HepG2 (cell line): ENCODE measurements around the gene ELP2. TPM values are rescaled to one million over a fixed set of nuclear protein-coding genes. Genes with fewer than 3 reads are reported as not detected.

Experiments used
- ATAC-seq: fragments of 200-7000 bp; cut with Tn5 transposase; 3 replicates; pipeline ENCODE4 v1.9.1; 2020; ENCODE audit warnings: mild to moderate bottlenecking, moderate library complexity
- BruUV-seq: library from RNA; stranded (reverse); fragments of 400-500 nt; replicated peaks from 2 replicates; lab custom pipeline; 2021; lab: Mats Ljungman, UMichigan
- CTCF ChIA-PET: fragments of 300-600 bp; formaldehyde crosslinking; extraction: SDS; loops from one replicate; lab custom pipeline; 2021; ENCODE audit warnings: low total read pairs, inconsistent platforms, low intra/inter-chr PET ratio; lab: Yijun Ruan, JAX
- POLR2A ChIA-PET: fragments of 350-600 bp; sonication (Branson Sonifier 250); formaldehyde crosslinking; loops from one replicate; lab custom pipeline; 2020; ENCODE audit warnings: antibody characterized with exemption, inconsistent platforms; lab: Yijun Ruan, JAX
- DNase-seq: peaks from one replicate; pipeline ENCODE4 v3.0.0-alpha.2; 2015; ENCODE audit warnings: low spot score
- FAIRE-seq: peaks from 3 replicates; lab custom pipeline; 2011; peaks lifted over from hg19 to GRCh38; lab: Jason Lieb, UNC
- H2AFZ ChIP-seq: one replicate; pipeline ENCODE4 v1.6.1; 2011; ENCODE audit warnings: low read length, inconsistent platforms
- H3K27ac ChIP-seq: fragments of 300-600 bp; 3 replicates; pipeline ENCODE4 v1.8.0; 2011; ENCODE audit warnings: mixed run types, mild to moderate bottlenecking, mixed read lengths, low read length, inconsistent platforms; ENCODE audit not compliant: insufficient read depth; ENCODE audit errors: extremely low read length
- H3K27me3 ChIP-seq, 2 experiments: fragments of 200-600 bp in 1 of 2; 2 replicates in 1 of 2; 3 replicates in 1 of 2; pipeline versions ENCODE4 v1.6.0 to v1.8.0; 2011; ENCODE audit warnings: low read length in 2 of 2, mild to moderate bottlenecking in 2 of 2, moderate library complexity in 2 of 2, inconsistent platforms in 1 of 2; ENCODE audit not compliant: insufficient read depth in 2 of 2, control insufficient read depth in 1 of 2
- H3K36me3 ChIP-seq, 2 experiments: fragments of 200-600 bp in 1 of 2; replicated peaks in 1 of 2; 2 replicates in 1 of 2; 3 replicates in 1 of 2; pipeline versions ENCODE4 v1.5.1 to v1.8.0; 2011; ENCODE audit warnings: low read length in 2 of 2, inconsistent platforms in 1 of 2; ENCODE audit not compliant: insufficient read depth in 2 of 2, control insufficient read depth in 1 of 2
- H3K4me1 ChIP-seq: 2 replicates; pipeline ENCODE4 v1.5.1; 2012; ENCODE audit warnings: low read length, inconsistent platforms; ENCODE audit not compliant: insufficient read depth
- H3K4me2 ChIP-seq: 2 replicates; pipeline ENCODE4 v1.6.0; 2011; ENCODE audit warnings: low read depth, low read length, inconsistent platforms
- H3K4me3 ChIP-seq, 3 experiments: fragments of 200-600 bp in 1 of 3; sonication (generic), shearing (Covaris generic) in 1 of 3; replicated peaks in 1 of 3; 2 replicates each; pipeline ENCODE4 v1.5.1; 2011 to 2016; ENCODE audit warnings: low read length in 3 of 3, inconsistent platforms in 2 of 3, low read depth in 2 of 3, mild to moderate bottlenecking in 2 of 3, control low read depth in 1 of 3, mixed read lengths in 1 of 3; ENCODE audit not compliant: insufficient read depth in 1 of 3
- H3K79me2 ChIP-seq: one replicate; pipeline ENCODE4 v1.6.1; 2011; ENCODE audit warnings: low read length, inconsistent platforms; ENCODE audit not compliant: insufficient read depth
- H3K9ac ChIP-seq: 2 replicates; pipeline ENCODE4 v1.6.0; 2011; ENCODE audit warnings: mild to moderate bottlenecking, low read depth, low read length, inconsistent platforms; ENCODE audit not compliant: insufficient read depth
- H3K9me3 ChIP-seq: 2 replicates; pipeline ENCODE4 v1.5.1; 2012; ENCODE audit warnings: mild to moderate bottlenecking, low read length
- H4K20me1 ChIP-seq: 2 replicates; pipeline ENCODE4 v1.6.0; 2011; ENCODE audit warnings: inconsistent platforms, mild to moderate bottlenecking, low read length, moderate library complexity; ENCODE audit not compliant: insufficient read depth
- ELF1 ChIP-seq: sonication (generic); formaldehyde crosslinking; IDR thresholded peaks from 2 replicates; pipeline ENCODE4 v1.4.0; 2020; ENCODE audit warnings: missing genetic modification reagents
- GABPA ChIP-seq, 2 experiments: IDR thresholded peaks; 2 replicates each; pipeline ENCODE4 v1.6.1; 2011 to 2016; ENCODE audit warnings: low read depth in 2 of 2, low read length in 1 of 2, missing biosample characterization in 1 of 2, missing genetic modification characterization in 1 of 2
- KMT2B ChIP-seq: IDR thresholded peaks from 2 replicates; pipeline ENCODE4 v1.6.1; 2016; ENCODE audit warnings: missing genetic modification reagents, missing compliant biosample characterization
- MYNN ChIP-seq: sonication (generic); formaldehyde crosslinking; IDR thresholded peaks from 2 replicates; pipeline ENCODE4 v1.4.0; 2020; ENCODE audit warnings: mild to moderate bottlenecking, low read depth, missing genetic modification reagents
- SMYD3 ChIP-seq: sonication (generic); formaldehyde crosslinking; IDR thresholded peaks from 2 replicates; pipeline ENCODE4 v1.8.1; 2023; ENCODE audit warnings: mild to moderate bottlenecking, missing genetic modification reagents
- U2AF1 ChIP-seq: fragments of 200-400 bp; formaldehyde crosslinking; optimal IDR thresholded peaks from 2 replicates; pipeline ENCODE3; 2017; ENCODE audit warnings: mild to moderate bottlenecking, low read depth, low read length
- ZNF136 ChIP-seq: sonication (generic); formaldehyde crosslinking; IDR thresholded peaks from 2 replicates; pipeline ENCODE4 v1.8.1; 2022; ENCODE audit warnings: low read depth, mild to moderate bottlenecking, moderate library complexity, missing genetic modification reagents
- ZNF510 ChIP-seq: sonication (generic); formaldehyde crosslinking; IDR thresholded peaks from 2 replicates; pipeline ENCODE4 v1.4.0; 2020; ENCODE audit warnings: low read depth, mild to moderate bottlenecking, missing genetic modification reagents
- ZNF607 ChIP-seq: sonication (generic); formaldehyde crosslinking; IDR thresholded peaks from 2 replicates; pipeline ENCODE4 v1.5.1; 2020; ENCODE audit warnings: missing genetic modification reagents, mild to moderate bottlenecking, borderline replicate concordance
- WGBS: methylation state at CpG from one replicate; pipeline ENCODE4 v1.1.6; 2017; ENCODE audit warnings: low lambda C conversion rate; 5-methylcytosine and 5-hydroxymethylcytosine counted together
- in situ Hi-C: cut with HindIII; loops from 2 replicates; pipeline ENCODE4 v1.10.0; 2017; ENCODE audit warnings: low pct_unique_long_range_greater_than_20kb; ENCODE audit not compliant: extremely low pct_ligation_motif_present
- intact Hi-C: fragments of 100-400 bp; cut with micrococcal nuclease; formaldehyde crosslinking; loops from one replicate; pipeline ENCODE4 v1.10.0; 2022; ENCODE audit not compliant: unreplicated experiment
- polyA plus RNA-seq, 8 experiments: library from polyadenylated mRNA; depleted of rRNA in 3 of 8; stranded (reverse) in 7 of 8; unstranded in 1 of 8; fragments of >200 nt; fragmentation: Illumina TruSeq in 4 of 8; extraction: Trizol in 4 of 8; gene quantifications; 2 replicates each; pipeline versions ENCODE4 v1.2.1 to v1.2.3, GENCODE V29; 2011 to 2016; ENCODE audit warnings: low read depth in 4 of 8, missing spikeins in 1 of 8, mixed read lengths in 1 of 8; ENCODE audit not compliant: insufficient read depth in 1 of 8
- total RNA-seq, 5 experiments: library from RNA; depleted of rRNA; stranded (reverse); fragments of >200 nt; fragmentation: Illumina TruSeq; extraction: Trizol; gene quantifications; 2 replicates each; pipeline ENCODE4 v1.2.3, GENCODE V29; 2016; ENCODE audit warnings: low read depth in 1 of 5
- TF ChIP-seq, protein P1 (sequence below): IDR thresholded peaks from 2 replicates; pipeline ENCODE4 v1.6.1; 2016; ENCODE audit warnings: control low read depth
- TF ChIP-seq, protein P2 (sequence below): IDR thresholded peaks from 2 replicates; pipeline ENCODE4 v1.6.1; 2016; ENCODE audit warnings: low read depth, control low read depth
- TF ChIP-seq, protein P3 (sequence below): sonication (generic); formaldehyde crosslinking; IDR thresholded peaks from 2 replicates; pipeline ENCODE4 v1.5.0; 2020; ENCODE audit warnings: missing genetic modification reagents, mild to moderate bottlenecking, borderline replicate concordance

ELP2 gene
- total and polyA plus RNA-seq, 2 of the 13 experiments (the other 11 are each of a cell fraction or from before 2014, with no cell fraction given) = 98.7 to 100 TPM

DNA sequence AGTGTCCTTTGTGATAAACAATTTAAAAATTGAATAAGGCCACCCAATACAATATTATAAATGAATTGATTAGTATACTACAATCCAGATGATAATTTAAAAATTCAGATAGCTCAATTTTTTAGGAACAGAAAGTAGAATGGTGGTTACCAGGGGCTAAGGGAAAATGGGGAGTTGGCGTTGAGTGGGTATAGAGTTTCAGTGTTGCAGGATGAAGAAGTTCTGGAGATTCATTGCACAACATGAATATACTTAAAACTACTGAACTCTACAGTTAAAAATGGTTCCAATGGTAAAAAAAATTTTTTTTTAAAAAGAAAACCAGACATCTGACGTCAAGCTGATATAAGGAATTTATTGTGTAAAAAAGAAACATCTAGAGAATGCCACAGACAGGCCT lies 21.5 kb upstream of the ELP2 start (continued):
- TF ChIP-seq MYNN (CRISPR knock-in tag) (no peak), U2AF1 (no peak), GABPA (IDR thresholded peaks at IDR 0.05; ENCODE audit: low read depth, low read length) (no peak), GABPA (CRISPR knock-in tag; IDR thresholded peaks at IDR 0.05; ENCODE audit: low read depth) (no peak)
- TF ChIP-seq, protein P1, sequence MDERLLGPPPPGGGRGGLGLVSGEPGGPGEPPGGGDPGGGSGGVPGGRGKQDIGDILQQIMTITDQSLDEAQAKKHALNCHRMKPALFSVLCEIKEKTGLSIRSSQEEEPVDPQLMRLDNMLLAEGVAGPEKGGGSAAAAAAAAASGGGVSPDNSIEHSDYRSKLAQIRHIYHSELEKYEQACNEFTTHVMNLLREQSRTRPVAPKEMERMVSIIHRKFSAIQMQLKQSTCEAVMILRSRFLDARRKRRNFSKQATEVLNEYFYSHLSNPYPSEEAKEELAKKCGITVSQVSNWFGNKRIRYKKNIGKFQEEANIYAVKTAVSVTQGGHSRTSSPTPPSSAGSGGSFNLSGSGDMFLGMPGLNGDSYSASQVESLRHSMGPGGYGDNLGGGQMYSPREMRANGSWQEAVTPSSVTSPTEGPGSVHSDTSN = no peak
- TF ChIP-seq, protein P2, sequence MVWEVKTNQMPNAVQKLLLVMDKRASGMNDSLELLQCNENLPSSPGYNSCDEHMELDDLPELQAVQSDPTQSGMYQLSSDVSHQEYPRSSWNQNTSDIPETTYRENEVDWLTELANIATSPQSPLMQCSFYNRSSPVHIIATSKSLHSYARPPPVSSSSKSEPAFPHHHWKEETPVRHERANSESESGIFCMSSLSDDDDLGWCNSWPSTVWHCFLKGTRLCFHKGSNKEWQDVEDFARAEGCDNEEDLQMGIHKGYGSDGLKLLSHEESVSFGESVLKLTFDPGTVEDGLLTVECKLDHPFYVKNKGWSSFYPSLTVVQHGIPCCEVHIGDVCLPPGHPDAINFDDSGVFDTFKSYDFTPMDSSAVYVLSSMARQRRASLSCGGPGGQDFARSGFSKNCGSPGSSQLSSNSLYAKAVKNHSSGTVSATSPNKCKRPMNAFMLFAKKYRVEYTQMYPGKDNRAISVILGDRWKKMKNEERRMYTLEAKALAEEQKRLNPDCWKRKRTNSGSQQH (CRISPR knock-in tag) = no peak
- TF ChIP-seq, protein P3, sequence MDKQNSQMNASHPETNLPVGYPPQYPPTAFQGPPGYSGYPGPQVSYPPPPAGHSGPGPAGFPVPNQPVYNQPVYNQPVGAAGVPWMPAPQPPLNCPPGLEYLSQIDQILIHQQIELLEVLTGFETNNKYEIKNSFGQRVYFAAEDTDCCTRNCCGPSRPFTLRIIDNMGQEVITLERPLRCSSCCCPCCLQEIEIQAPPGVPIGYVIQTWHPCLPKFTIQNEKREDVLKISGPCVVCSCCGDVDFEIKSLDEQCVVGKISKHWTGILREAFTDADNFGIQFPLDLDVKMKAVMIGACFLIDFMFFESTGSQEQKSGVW (CRISPR knock-in tag) = no peak

DNA sequence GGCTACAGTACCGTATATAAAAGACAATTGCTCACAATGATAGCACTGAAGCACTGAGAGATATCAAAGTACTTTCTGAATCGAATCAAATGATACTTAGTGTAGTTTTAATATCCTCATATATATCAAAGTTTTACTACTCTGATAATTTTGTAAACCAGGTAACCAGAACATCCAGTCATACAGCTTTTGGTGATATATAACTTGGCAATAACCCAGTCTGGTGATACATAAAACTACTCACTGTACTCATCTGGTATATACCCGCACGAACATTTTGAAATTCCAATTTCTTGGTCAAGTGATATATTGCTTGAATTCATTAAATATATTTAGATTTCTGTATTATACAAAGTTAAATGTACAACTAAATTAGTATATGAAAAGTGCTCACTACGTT lies 21.1 kb upstream of the ELP2 start:
- Histone ChIP-seq H4K20me1 (no peaks in the 10 kb centered on the region), H3K27me3 (no peaks in the 10 kb centered on the region), H3K27ac (no peak overlapping the region), H3K4me3 (no peak overlapping the region), H3K9me3 (no peaks in the 10 kb centered on the region), H3K36me3 (peaks cover 6 to 26% of the 10 kb centered on the region in 2 experiments; a peak in 4 of 5 replicates), H3K4me1 (no peaks in the 10 kb centered on the region), H2AFZ (no peak overlapping the region), H3K9ac (no peak overlapping the region), H3K79me2 (no peaks in the 10 kb centered on the region), H3K4me2 (no peak overlapping the region)
- ATAC-seq (no peak), FAIRE-seq (no peak), DNase-seq (no peak)
- WGBS = 89% methylated on average over 5 of the region's 5 CpGs
- in situ Hi-C loops = no loop called here
- ChIA-PET CTCF (no interaction called here), POLR2A (no interaction called here)
- TF ChIP-seq KMT2B (no peak), ZNF607 (no peak), SMYD3 (CRISPR knock-in tag) (no peak), ZNF510 (CRISPR knock-in tag) (no peak), ZNF136 (CRISPR knock-in tag) (no peak), ELF1 (CRISPR knock-in tag) (no peak)
- intact Hi-C loops = no loop called here
- no TSS peak for BruUV-seq
